Lower leg skin (tissue), 3 donors: Measurements from ENCODE around the gene FOSL2.

ENCODE experiments used
- POLR2A ChIP-seq, 2 donors: fragments of 450-650 bp; IDR thresholded peaks; one replicate each; pipeline ENCODE4 v1.6.1; 2016 to 2017; ENCODE audit warnings: antibody characterized with exemption in 2 of 2, mild to moderate bottlenecking in 1 of 2, moderate library complexity in 1 of 2
- TF ChIP-seq, protein P1 (sequence below), 3 donors: fragments of 450-650 bp; IDR thresholded peaks; one replicate each; pipeline ENCODE4 v1.5.1; 2016; ENCODE audit warnings: antibody characterized with exemption in 3 of 3, mild to moderate bottlenecking in 3 of 3, moderate library complexity in 2 of 3

DNA sequence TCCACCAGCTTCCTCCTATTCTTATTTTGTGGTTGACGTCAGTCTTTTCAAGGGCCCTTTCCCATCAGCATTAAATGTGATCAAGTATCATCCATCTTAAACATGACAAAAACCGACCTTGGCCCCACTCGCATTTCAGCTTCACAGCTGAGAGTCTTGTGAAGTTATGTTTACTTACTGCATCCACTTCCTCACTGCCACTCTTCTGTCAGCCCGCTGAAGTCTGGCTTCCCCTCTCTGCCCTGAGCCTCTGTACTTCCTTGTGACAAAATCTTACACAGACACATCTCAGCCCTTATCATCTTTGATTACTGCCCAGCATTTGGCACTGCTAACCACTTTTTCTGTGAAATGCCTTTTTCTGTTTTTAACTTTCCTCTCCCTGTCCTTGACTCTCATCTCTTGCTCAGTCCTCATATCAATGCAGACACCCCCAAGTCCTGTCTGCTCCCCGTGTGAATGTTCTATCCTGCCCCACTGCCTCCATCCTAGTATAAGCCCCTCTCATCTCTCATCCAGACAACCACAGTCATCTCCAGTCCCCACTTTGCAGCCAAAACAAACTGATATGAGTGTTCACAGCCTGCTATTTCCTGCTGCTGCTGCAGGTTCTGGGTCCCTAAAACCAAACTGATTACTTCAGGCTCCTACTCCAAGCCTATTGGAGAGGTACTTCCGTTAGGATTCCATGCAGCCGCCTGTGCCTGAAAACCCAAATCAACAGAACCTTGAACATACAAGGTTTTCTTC, 31.4 kb downstream of the FOSL2 start:
- TF ChIP-seq, protein P1, sequence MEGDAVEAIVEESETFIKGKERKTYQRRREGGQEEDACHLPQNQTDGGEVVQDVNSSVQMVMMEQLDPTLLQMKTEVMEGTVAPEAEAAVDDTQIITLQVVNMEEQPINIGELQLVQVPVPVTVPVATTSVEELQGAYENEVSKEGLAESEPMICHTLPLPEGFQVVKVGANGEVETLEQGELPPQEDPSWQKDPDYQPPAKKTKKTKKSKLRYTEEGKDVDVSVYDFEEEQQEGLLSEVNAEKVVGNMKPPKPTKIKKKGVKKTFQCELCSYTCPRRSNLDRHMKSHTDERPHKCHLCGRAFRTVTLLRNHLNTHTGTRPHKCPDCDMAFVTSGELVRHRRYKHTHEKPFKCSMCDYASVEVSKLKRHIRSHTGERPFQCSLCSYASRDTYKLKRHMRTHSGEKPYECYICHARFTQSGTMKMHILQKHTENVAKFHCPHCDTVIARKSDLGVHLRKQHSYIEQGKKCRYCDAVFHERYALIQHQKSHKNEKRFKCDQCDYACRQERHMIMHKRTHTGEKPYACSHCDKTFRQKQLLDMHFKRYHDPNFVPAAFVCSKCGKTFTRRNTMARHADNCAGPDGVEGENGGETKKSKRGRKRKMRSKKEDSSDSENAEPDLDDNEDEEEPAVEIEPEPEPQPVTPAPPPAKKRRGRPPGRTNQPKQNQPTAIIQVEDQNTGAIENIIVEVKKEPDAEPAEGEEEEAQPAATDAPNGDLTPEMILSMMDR (IDR thresholded peaks at IDR 0.05), result no peak
- TF ChIP-seq POLR2A (IDR thresholded peaks at IDR 0.05), result no peak
